T-helper 1 cell treated with Interleukin-12 subunit alpha and Interleukin-12 subunit beta and Interleukin-4 antibody, amounts not matched to agents 30 μg/mL and 1 μg/mL, for 36 hours (primary cell): Measurements from ENCODE around the gene TPST1.
"Not testable (repeated sequence)": the region's sequence is repeated elsewhere in the genome, so short reads cannot be mapped to it uniquely, and the experiment has no call there.

Source experiments
- H3K27ac Mint-ChIP-seq: one replicate; pipeline ENCODE4 v1.8.0; 2021; ENCODE audit warnings: mild to moderate bottlenecking, mixed read lengths
- H3K27me3 Mint-ChIP-seq: one replicate; pipeline ENCODE4 v1.8.0; 2021; ENCODE audit warnings: low read depth, mixed read lengths
- H3K36me3 Mint-ChIP-seq: one replicate; pipeline ENCODE4 v1.8.0; 2021; ENCODE audit warnings: low read depth, mixed read lengths
- H3K4me1 Mint-ChIP-seq: one replicate; pipeline ENCODE4 v1.8.0; 2021; ENCODE audit warnings: low read depth, mixed read lengths
- H3K4me3 Mint-ChIP-seq: one replicate; pipeline ENCODE4 v1.8.0; 2021; ENCODE audit warnings: mild to moderate bottlenecking, moderate library complexity, mixed read lengths
- H3K9me3 Mint-ChIP-seq: one replicate; pipeline ENCODE4 v1.8.0; 2021; ENCODE audit warnings: mixed read lengths

The TPST1 gene

DNA sequence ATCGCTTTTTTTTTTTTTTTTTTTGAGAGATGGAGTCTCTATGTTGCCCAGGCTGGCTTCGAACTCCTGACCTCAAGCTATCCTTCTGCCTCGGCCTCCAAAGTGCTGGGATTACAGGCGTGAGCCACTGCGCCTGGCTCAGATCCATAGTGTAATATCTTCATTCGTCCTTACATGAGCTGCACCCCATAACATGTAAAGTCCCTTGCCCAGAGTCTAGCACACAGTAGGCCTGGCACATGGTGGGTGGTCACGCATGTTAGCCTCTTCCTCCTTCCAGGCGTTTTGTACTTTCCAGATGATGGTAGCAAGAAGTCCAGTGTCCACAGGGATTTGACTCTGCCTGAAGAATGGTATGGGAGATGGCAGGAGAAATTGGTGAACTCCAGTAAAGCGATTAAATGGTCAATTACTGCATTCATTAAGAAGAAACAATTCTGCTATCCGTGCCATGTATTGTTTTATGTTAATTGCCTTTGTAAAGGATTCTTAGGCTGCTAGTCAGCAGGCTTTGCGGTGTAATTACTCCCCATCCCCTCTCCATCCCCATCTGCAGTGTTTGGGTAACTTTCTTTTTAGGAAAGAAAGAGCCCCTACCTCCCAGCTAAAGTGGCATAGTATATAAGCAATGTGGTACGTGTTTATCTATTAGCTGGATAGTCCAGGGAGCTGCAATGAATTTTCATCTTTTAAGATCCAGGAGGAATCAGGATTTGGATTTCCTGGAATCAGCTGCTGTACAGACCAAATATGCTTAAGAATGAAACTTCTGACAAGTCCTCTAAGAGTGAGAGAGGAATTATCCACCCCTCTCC is 1.2 kb downstream of the TPST1 start:
- no peaks in the 10 kb centered on the region for H3K9me3 Mint-ChIP-seq
- peaks cover 3% of the 10 kb centered on the region for H3K36me3 Mint-ChIP-seq
- peaks cover 31% of the 10 kb centered on the region for H3K27me3 Mint-ChIP-seq
- peak overlapping the region; percentile 41 for H3K27ac Mint-ChIP-seq
- peak overlapping the region; percentile 87 for H3K4me3 Mint-ChIP-seq
- H3K4me1 Mint-ChIP-seq = peaks cover 24% of the 10 kb centered on the region

DNA sequence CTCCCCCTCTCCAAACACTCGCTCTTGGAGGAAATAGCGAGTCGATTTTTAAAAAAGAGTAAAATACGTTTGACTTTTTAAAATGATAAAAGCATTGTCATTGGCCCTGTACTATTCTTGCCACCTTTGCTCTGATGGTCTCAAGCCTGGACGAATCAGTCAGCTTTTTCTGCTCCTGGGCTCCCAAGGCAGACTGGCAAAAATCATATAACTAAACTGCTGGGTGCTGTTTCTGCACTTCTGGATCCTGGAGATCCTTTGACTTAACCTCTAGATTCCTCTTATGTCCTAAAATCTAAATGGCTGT is 1.8 kb downstream of the TPST1 start:
- Mint-ChIP-seq H3K9me3 (no peaks in the 10 kb centered on the region), H3K27me3 (peaks cover 31% of the 10 kb centered on the region), H3K4me1 (peaks cover 24% of the 10 kb centered on the region), H3K36me3 (peaks cover 3% of the 10 kb centered on the region), H3K4me3 (no peak overlapping the region), H3K27ac (no peak overlapping the region)

GRCh38 chr7:66207540-66207939 is 2.4 kb downstream of the TPST1 start:
- Mint-ChIP-seq H3K27ac (no peak overlapping the region), H3K27me3 (peaks cover 28% of the 10 kb centered on the region), H3K4me1 (peaks cover 20% of the 10 kb centered on the region), H3K9me3 (no peaks in the 10 kb centered on the region), H3K36me3 (peaks cover 3% of the 10 kb centered on the region), H3K4me3 (peak overlapping the region; percentile 11)

DNA sequence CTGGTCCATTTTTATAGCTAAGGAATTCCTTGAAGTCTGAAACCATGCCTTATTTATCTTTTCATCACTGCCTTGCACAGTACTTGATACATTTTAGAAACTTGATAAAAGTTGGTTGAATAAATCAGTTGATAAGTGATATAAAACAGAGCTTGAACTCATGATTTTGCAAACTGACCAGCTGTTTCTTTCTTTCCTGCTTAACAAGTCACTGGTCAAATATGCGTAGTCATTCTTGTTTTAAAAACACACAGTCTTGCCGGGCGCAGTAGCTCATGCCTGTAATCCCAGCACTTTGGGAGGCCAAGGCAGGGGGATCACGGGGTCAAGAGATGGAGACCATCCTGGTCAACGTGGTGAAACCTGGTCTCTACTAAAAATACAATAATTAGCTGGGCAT is 6.3 kb downstream of the TPST1 start:
- no peaks in the 10 kb centered on the region for H3K9me3 Mint-ChIP-seq
- no peak overlapping the region for H3K27ac Mint-ChIP-seq

DNA sequence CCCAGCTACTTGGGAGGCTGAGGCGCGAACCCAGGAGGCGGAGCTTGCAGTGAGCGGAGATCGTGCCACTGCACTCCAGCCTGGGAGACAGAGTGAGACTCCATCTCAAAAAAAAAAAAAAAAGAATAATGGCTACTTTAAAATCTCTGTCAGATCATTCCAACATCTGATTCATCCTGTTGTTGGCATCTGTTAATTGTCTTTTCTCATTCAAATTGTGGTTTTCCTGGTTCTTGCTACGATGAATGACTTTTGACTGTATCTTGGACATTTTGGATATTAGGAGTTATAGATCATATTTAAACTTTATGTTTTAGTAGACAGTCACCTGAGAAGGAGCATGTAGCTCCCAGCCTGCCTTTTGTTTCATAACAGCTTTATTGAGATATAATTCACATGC is 8.5 kb downstream of the TPST1 start:
- peaks cover 9% of the 10 kb centered on the region for H3K27me3 Mint-ChIP-seq
- H3K4me1 Mint-ChIP-seq = peaks cover 9% of the 10 kb centered on the region
- no peak overlapping the region for H3K27ac Mint-ChIP-seq
- H3K36me3 Mint-ChIP-seq = no peaks in the 10 kb centered on the region
- no peak overlapping the region for H3K4me3 Mint-ChIP-seq
- no peaks in the 10 kb centered on the region for H3K9me3 Mint-ChIP-seq

More for the DNA sequence above, 6.3 kb downstream of the TPST1 start:
- peaks cover 17% of the 10 kb centered on the region for H3K4me1 Mint-ChIP-seq
- H3K4me3 Mint-ChIP-seq = no peak overlapping the region
- no peaks in the 10 kb centered on the region for H3K36me3 Mint-ChIP-seq
- peaks cover 23% of the 10 kb centered on the region for H3K27me3 Mint-ChIP-seq

DNA sequence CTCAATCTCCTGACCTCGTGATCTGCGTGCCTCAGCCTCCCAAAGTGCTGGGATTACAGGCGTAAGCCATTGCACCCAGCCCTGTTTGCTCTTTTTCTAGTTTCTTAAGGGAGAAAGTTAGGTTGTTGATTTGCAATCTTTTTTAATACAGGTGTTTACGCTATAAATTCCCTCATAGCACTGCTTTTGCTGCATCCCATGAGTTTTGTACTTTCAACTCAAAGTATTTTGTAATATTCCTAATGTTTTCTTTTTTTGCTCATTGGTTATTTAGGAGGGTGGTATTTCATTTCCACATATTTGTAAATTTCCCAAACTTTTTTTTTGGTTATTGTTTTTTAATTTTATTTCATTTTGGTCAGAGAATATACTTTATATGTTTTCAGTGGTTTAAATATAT is 11.6 kb downstream of the TPST1 start:
- H3K27me3 Mint-ChIP-seq = peaks cover 7% of the 10 kb centered on the region
- H3K27ac Mint-ChIP-seq = no peak overlapping the region
- H3K9me3 Mint-ChIP-seq = no peaks in the 10 kb centered on the region
- peaks cover 9% of the 10 kb centered on the region for H3K4me1 Mint-ChIP-seq
- no peak overlapping the region for H3K4me3 Mint-ChIP-seq
- H3K36me3 Mint-ChIP-seq = no peaks in the 10 kb centered on the region

DNA sequence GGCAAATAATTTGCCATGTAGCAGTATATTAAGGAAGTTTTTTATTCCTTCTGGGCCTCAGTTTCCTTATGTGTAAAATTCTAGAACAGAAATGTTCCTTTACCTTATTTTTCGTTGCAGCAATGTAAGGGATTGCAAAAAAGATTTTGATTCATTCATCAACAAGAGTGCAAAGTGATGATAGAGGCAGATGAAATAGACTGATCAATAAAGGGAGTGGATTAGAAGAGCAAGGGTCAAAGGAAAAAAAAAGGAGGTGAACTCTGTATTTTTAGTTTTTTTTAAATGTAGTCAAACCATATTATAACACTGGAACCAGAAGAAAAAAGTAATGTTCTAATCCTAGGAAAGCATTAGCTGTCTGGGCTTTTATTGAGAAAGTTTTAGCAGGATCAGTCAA is 14.7 kb downstream of the TPST1 start:
- H3K4me1 Mint-ChIP-seq = no peaks in the 10 kb centered on the region
- H3K36me3 Mint-ChIP-seq = no peaks in the 10 kb centered on the region
- H3K4me3 Mint-ChIP-seq = no peak overlapping the region
- no peaks in the 10 kb centered on the region for H3K9me3 Mint-ChIP-seq
- no peaks in the 10 kb centered on the region for H3K27me3 Mint-ChIP-seq
- H3K27ac Mint-ChIP-seq = no peak overlapping the region

DNA sequence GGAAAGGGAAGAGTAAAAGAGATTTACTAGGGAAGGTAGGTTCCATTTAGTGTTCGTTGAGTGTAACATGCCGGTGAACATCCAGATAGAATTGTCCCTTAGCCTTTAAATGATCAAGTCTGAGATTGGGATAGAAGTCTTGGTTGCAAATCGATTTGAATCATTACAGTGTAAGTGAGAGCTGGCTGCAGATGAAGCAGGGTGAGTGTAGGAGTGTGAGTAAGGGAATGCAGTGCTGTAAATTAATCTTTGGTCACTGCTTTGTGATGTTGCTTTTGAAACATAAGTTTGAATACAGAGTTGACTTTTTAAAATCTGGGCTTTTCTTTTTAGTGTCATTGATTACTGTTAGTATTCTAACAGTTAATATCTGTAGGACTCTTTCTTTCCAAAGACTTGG is 16.3 kb downstream of the TPST1 start:
- no peaks in the 10 kb centered on the region for H3K4me1 Mint-ChIP-seq
- H3K4me3 Mint-ChIP-seq = no peak overlapping the region
- no peaks in the 10 kb centered on the region for H3K36me3 Mint-ChIP-seq
- no peaks in the 10 kb centered on the region for H3K9me3 Mint-ChIP-seq
- H3K27ac Mint-ChIP-seq = no peak overlapping the region
- H3K27me3 Mint-ChIP-seq = no peaks in the 10 kb centered on the region

DNA sequence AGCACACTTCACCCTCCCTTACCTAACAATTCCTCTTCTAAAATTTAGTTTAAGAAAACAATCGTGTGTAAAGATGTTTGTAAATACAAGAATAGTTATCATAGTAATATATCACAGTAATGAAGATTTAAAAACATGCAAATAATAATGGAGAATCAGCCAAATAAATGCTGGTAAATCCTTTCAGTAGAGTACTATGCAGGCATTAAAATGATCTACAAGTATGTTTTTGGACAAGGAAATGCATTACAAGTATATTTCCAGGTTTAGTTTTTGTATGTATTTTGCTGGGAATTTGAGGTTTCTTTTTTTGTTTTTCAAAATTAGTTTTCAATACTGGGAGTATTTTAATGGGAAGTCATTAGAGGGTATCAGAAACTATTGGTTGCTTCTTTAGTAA is 22.7 kb downstream of the TPST1 start:
- Mint-ChIP-seq H3K4me3 (no peak overlapping the region), H3K9me3 (no peaks in the 10 kb centered on the region), H3K4me1 (no peaks in the 10 kb centered on the region), H3K36me3 (no peaks in the 10 kb centered on the region), H3K27me3 (no peaks in the 10 kb centered on the region), H3K27ac (no peak overlapping the region)

GRCh38 chr7:66231326-66232216 is 26.4 kb downstream of the TPST1 start:
- not testable (repeated sequence) for H3K27ac Mint-ChIP-seq, H3K4me3 Mint-ChIP-seq, H3K36me3 Mint-ChIP-seq, H3K27me3 Mint-ChIP-seq, H3K9me3 Mint-ChIP-seq, H3K4me1 Mint-ChIP-seq

- Mint-ChIP-seq H3K27me3 (no peaks in the 10 kb centered on the region), H3K27ac (no peak overlapping the region), H3K9me3 (no peaks in the 10 kb centered on the region), H3K4me1 (no peaks in the 10 kb centered on the region), H3K4me3 (no peak overlapping the region), H3K36me3 (no peaks in the 10 kb centered on the region)
Observed at GRCh38 chr7:66233638-66234037, 28.5 kb downstream of the TPST1 start.

DNA sequence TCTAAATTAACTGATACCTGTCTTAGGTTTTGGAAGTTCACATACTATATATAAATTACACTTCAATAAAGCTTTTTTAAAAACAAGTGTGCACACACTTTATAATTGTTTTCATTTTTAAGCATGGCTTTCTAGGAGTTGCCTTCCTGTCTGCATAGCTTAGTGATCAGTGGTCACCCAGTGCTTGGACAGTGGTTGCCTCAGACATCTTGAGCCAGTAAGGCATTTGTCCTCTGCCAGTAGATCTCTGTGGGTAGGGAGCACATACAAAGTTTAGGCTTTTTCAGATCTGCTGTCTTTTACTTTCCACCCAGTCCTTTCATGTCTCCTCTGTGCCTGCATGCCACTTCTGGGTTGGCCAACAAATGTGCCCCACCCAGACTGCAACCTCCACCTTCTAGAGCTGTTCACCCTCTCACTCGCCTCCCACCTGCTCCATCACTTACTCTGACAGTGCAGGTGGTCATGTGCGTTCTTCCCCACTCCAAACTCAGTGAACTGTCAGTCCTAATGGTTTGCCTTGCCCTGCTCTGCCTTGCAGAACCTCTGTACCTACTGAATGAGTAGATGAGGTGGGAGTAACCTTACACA is 31.7 kb downstream of the TPST1 start:
- Mint-ChIP-seq H3K4me1 (no peaks in the 10 kb centered on the region), H3K4me3 (no peak overlapping the region), H3K27ac (no peak overlapping the region), H3K9me3 (no peaks in the 10 kb centered on the region), H3K27me3 (no peaks in the 10 kb centered on the region), H3K36me3 (no peaks in the 10 kb centered on the region)

- Mint-ChIP-seq H3K4me3 (no peak overlapping the region), H3K27me3 (no peaks in the 10 kb centered on the region), H3K36me3 (no peaks in the 10 kb centered on the region), H3K4me1 (no peaks in the 10 kb centered on the region), H3K9me3 (no peaks in the 10 kb centered on the region), H3K27ac (no peak overlapping the region)
Observed at GRCh38 chr7:66237906-66238772, 33.0 kb downstream of the TPST1 start.

DNA sequence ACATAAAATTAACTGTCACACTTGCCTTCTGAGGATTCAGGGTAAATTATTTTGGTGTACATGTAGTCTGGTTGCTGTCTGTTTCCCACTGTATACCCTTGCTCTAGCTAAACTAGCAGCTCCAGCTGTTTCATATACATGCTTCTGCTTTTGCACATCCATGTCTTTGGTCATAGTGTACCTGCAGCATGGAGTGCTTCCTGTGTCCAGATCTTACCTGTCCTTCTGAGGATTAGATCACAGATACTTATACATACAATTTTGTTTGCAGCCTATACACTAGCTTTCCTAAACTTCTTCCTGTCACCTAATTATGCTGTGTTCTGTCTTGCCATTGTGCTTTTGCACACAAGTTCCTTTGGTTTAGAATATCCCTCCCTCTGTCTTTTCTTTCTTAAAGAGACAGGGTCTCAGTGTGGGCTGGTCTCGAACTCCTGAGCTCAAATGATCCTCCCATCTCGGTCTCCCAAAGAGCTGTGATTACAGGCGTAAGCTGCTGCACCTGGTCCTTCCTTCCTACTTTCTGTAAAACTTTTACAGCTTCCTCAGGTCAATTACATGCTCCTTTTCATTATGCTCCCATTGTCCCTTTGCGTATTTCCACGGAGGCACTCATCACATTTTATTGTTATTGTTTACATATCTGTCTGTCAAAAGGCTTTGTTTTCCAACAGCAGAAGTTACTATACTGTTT is 33.8 kb downstream of the TPST1 start:
- H3K36me3 Mint-ChIP-seq = no peaks in the 10 kb centered on the region
- H3K4me1 Mint-ChIP-seq = no peaks in the 10 kb centered on the region
- no peak overlapping the region for H3K4me3 Mint-ChIP-seq
- no peak overlapping the region for H3K27ac Mint-ChIP-seq
- H3K27me3 Mint-ChIP-seq = no peaks in the 10 kb centered on the region
- no peaks in the 10 kb centered on the region for H3K9me3 Mint-ChIP-seq
